Astrocyte of the spinal cord (primary cell): ENCODE measurements around the gene MAOB.

Experiments used
- DNase-seq: peaks from one replicate; pipeline ENCODE4 v3.0.0; 2011; ENCODE audit warnings: low read depth, low spot score
- H3K4me3 ChIP-seq: 2 replicates; pipeline ENCODE4 v1.5.1; 2011; ENCODE audit warnings: low read depth, mild to moderate bottlenecking, low read length, moderate library complexity
- in situ Hi-C: cut with HindIII; loops from 2 replicates; pipeline ENCODE4 v1.10.0; 2017; ENCODE audit warnings: low sequenced_read_pairs
- TF ChIP-seq, protein P1 (sequence below): IDR thresholded peaks from 2 replicates; pipeline ENCODE4 v1.5.1; 2012; ENCODE audit warnings: low read depth, mild to moderate bottlenecking, low read length, inconsistent platforms

The MAOB gene

DNA sequence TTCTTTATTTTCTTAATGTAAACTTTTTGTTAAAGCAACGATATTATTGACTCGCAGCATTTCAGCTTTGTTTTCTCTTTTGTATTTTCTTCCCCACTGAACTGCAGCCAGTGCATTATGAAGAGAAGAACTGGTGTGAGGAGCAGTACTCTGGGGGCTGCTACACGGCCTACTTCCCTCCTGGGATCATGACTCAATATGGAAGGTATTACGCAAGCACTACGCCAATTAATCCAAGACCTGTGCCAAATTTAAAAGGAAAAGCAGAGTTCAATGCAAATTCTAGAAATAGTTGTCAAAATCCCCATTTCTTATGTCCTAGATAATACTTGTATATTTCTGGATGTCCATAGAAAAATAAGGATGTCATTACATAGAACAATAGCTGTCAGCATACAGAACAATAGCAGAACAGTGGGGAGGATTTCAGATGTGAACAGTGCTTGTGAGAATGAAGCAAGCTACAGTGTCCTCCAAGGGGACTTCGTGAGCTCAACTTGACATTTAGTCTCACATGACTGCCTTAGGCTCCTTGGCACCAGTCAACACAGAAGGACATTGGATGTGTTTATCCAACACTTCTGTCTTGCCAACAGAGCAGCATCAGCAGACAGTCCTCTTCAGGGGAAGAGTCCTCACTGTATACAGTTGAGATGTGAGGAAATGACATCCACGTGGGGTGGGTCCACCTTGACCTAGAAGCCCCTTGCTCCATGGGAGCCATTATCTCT, 140.2 kb downstream of the MAOB start:
- in situ Hi-C loops: no loop called here
- DNase-seq: peak; percentile 33
- no peak overlapping the region for H3K4me3 ChIP-seq
- TF ChIP-seq, protein P1, sequence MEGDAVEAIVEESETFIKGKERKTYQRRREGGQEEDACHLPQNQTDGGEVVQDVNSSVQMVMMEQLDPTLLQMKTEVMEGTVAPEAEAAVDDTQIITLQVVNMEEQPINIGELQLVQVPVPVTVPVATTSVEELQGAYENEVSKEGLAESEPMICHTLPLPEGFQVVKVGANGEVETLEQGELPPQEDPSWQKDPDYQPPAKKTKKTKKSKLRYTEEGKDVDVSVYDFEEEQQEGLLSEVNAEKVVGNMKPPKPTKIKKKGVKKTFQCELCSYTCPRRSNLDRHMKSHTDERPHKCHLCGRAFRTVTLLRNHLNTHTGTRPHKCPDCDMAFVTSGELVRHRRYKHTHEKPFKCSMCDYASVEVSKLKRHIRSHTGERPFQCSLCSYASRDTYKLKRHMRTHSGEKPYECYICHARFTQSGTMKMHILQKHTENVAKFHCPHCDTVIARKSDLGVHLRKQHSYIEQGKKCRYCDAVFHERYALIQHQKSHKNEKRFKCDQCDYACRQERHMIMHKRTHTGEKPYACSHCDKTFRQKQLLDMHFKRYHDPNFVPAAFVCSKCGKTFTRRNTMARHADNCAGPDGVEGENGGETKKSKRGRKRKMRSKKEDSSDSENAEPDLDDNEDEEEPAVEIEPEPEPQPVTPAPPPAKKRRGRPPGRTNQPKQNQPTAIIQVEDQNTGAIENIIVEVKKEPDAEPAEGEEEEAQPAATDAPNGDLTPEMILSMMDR: no peak

DNA sequence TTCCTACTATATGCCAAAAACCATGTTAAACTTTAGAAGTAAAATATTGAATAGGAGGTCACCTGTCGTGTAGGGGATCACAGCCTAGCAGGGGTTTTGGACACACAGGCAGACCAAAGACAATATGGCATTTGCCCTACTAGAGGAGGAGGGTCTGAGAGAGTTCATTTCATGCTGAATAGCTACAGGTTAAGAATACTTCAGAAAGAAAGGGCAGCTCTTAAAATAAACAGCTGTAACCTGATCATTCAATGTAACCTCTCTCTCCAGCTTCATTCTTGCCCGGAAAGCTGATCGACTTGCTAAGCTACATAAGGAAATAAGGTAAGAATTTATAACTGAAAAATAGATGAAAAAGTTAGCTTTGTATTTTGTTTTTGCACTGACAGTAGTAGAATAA, 146.3 kb downstream of the MAOB start:
- TF ChIP-seq, protein P1: no peak
- DNase-seq: no peak
- no peak overlapping the region for H3K4me3 ChIP-seq
- in situ Hi-C loops: no loop called here

DNA sequence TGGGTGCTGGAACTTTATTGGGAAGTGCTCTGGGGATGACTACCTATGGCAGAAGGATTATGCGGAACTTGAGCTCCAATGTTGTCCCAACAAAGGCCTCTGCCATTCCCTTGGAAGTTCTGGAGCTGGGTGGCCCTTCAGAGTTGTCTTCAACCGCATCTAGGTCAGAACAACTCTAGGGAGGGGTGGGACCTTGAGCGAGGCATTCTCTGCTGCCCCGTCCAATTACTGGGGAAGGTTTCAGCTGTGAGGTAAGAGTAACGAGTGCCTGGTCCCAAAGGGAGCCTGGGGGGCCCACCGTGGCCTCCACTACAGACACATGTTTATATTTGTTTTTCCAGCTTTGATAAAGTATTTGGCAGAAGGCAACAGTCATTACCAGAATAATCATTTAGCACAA, 146.7 kb downstream of the MAOB start:
- DNase-seq: no peak
- TF ChIP-seq, protein P1: no peak
- in situ Hi-C loops: no loop called here
- H3K4me3 ChIP-seq: no peak overlapping the region

DNA sequence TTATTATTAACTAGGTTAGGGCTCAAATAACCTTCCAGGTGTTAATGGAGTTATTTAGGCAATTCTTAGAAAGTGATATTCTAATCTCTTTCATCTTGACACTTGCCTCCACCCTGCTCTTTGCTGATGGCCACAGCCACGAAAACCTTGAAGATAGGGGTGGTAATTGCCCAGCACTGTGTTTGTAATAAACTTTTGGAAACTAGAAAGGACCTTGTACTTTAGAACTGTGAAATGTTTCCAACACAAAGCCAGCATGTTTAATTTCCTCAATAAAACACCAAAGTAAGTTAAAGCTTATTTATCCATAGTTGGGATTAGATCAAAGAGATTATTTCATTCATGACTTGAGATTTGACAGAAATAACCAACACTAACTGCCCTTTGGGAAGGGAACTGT, 147.8 kb downstream of the MAOB start:
- DNase-seq: no peak
- in situ Hi-C loops: no loop called here
- no peak overlapping the region for H3K4me3 ChIP-seq
- TF ChIP-seq, protein P1: no peak

DNA sequence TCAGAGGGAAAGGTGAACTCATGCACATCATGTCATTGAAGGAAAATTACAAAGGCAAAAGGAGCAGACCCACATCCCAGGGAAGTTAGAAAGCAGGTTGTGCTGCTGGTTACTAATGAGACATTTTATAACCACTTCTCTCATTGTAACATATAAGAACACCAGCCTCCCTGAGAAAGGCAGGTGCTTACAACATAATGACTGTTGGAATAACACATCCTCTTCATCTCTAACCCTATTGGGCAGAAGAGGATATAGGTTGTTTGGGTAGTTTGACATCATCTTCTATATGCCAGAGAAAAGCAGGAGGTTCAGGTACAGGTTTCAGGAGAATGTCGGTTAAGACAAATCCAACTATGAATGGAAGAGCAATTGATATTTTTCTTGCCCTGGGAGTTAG, 148.6 kb downstream of the MAOB start:
- DNase-seq: no peak
- in situ Hi-C loops: no loop called here
- TF ChIP-seq, protein P1: no peak
- H3K4me3 ChIP-seq: no peak overlapping the region

DNA sequence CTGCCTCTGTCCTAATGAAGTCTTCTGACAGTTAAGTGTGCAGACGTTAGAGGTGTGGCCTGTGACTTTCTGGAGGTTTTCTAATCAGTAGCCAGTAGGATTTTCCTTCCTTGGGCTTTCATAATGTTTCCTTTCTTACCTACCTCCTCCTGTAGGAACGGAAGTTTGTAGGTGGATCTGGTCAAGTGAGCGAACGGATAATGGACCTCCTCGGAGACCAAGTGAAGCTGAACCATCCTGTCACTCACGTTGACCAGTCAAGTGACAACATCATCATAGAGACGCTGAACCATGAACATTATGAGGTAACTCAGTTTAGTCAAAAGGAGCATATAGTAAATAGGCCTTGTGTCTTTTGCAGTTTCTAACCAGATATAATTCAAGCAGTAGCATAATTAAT, 151.2 kb downstream of the MAOB start:
- TF ChIP-seq, protein P1: no peak
- DNase-seq: no peak
- in situ Hi-C loops: no loop called here

More for the DNA sequence above, 151.2 kb downstream of the MAOB start:
- H3K4me3 ChIP-seq: no peak overlapping the region
